Fibroblast of pulmonary artery (primary cell): ENCODE results near the gene OGT.
"Not testable (repeated sequence)": the region's sequence is repeated elsewhere in the genome, so short reads cannot be mapped to it uniquely, and the experiment has no call there.

ENCODE experiments used
- DNase-seq: peaks from one replicate; pipeline ENCODE4 v3.0.0-alpha.2; 2010; ENCODE audit warnings: low read depth
- H3K4me3 ChIP-seq: replicated peaks from 2 replicates; pipeline ENCODE4 v1.5.1; 2011; ENCODE audit warnings: low read depth, mild to moderate bottlenecking, control low read depth, low read length, moderate library complexity
- CTCF ChIP-seq: IDR thresholded peaks from 2 replicates; pipeline ENCODE4 v1.5.1; 2011; ENCODE audit warnings: mild to moderate bottlenecking, control low read depth, low read length, inconsistent platforms; ENCODE audit errors: missing control alignments

OGT gene

GRCh38 chrX:71547339-71547738, 14.4 kb downstream of the OGT start:
- DNase-seq, result no peak
- TF ChIP-seq CTCF, result no peak

GRCh38 chrX:71549986-71550385, 17.1 kb downstream of the OGT start:
- H3K4me3 ChIP-seq, result no peak overlapping the region
- TF ChIP-seq CTCF, result no peak
- no peak for DNase-seq

More at GRCh38 chrX:71547339-71547738, 14.4 kb downstream of the OGT start:
- H3K4me3 ChIP-seq, result no peak overlapping the region

GRCh38 chrX:71550578-71550977, 17.7 kb downstream of the OGT start:
- H3K4me3 ChIP-seq, result no peak overlapping the region
- no peak for TF ChIP-seq CTCF
- DNase-seq, result no peak

GRCh38 chrX:71556036-71556435, 23.1 kb downstream of the OGT start:
- no peak for TF ChIP-seq CTCF

GRCh38 chrX:71558920-71559319, 26.0 kb downstream of the OGT start:
- H3K4me3 ChIP-seq, result no peak overlapping the region
- no peak for TF ChIP-seq CTCF
- no peak for DNase-seq

More at GRCh38 chrX:71556036-71556435, 23.1 kb downstream of the OGT start:
- no peak for DNase-seq
- no peak overlapping the region for H3K4me3 ChIP-seq

- not testable (repeated sequence) for H3K4me3 ChIP-seq
Observed at GRCh38 chrX:71559773-71560172, 26.9 kb downstream of the OGT start.

GRCh38 chrX:71563921-71564320, 31.0 kb downstream of the OGT start:
- no peak for TF ChIP-seq CTCF
- H3K4me3 ChIP-seq, result no peak overlapping the region
- DNase-seq, result no peak

More at GRCh38 chrX:71559773-71560172, 26.9 kb downstream of the OGT start:
- DNase-seq, result not testable (repeated sequence)

GRCh38 chrX:71565474-71566041, 32.7 kb downstream of the OGT start:
- DNase-seq, result peak; percentile 13
- TF ChIP-seq CTCF, result no peak
- H3K4me3 ChIP-seq, result no peak overlapping the region

GRCh38 chrX:71571390-71571789, 38.5 kb downstream of the OGT start:
- not testable (repeated sequence) for DNase-seq, H3K4me3 ChIP-seq
